Panc1 (cell line): Measurements from ENCODE around the gene USP19. TPM values are rescaled to one million over a fixed set of nuclear protein-coding genes. Genes with fewer than 3 reads are reported as not detected.

Source experiments
- ATAC-seq: fragments of 200-7000 bp; cut with Tn5 transposase; 2 replicates; pipeline ENCODE4 v1.9.1; 2020; ENCODE audit warnings: mild to moderate bottlenecking, moderate library complexity
- BruUV-seq: library from RNA; stranded (reverse); fragments of 400-500 nt; replicated peaks from 2 replicates; lab custom pipeline; 2021; lab: Mats Ljungman, UMichigan
- CTCF ChIA-PET: fragments of 300-600 bp; sonication (Branson Sonifier 250); formaldehyde crosslinking; loops from one replicate; lab custom pipeline; 2022; ENCODE audit warnings: antibody characterized with exemption; lab: Charles Lee
- POLR2A ChIA-PET: fragments of 300-600 bp; sonication (Branson Sonifier 250); formaldehyde crosslinking; loops from one replicate; lab custom pipeline; 2022; ENCODE audit warnings: antibody characterized with exemption; lab: Charles Lee
- DNase-seq: peaks from one replicate; pipeline ENCODE4 v3.0.0-alpha.2; 2010; ENCODE audit warnings: low read depth, low spot score
- H3K27ac ChIP-seq: 2 replicates; pipeline ENCODE4 v1.5.1; 2011; ENCODE audit warnings: mild to moderate bottlenecking, low read length, inconsistent platforms
- H3K27me3 ChIP-seq: fragments of 200-500 bp; sonication (Bioruptor generic); 2 replicates; pipeline ENCODE4 v1.6.0; 2014; ENCODE audit warnings: low read length, inconsistent platforms; ENCODE audit not compliant: control insufficient read depth, insufficient read depth
- H3K36me3 ChIP-seq: fragments of 200-500 bp; sonication (Bioruptor generic); 2 replicates; pipeline ENCODE4 v1.5.1; 2014; ENCODE audit warnings: inconsistent platforms, mild to moderate bottlenecking, low read length, moderate library complexity; ENCODE audit not compliant: control insufficient read depth, insufficient read depth
- H3K4me1 ChIP-seq: 2 replicates; pipeline ENCODE4 v1.5.1; 2011; ENCODE audit warnings: inconsistent platforms, mild to moderate bottlenecking, low read length, moderate library complexity; ENCODE audit not compliant: control insufficient read depth, insufficient read depth
- H3K4me3 ChIP-seq, 2 experiments: 2 replicates each; pipeline ENCODE4 v1.5.1; 2011 to 2012; ENCODE audit warnings: low read depth in 2 of 2, low read length in 2 of 2, mild to moderate bottlenecking in 2 of 2, inconsistent platforms in 1 of 2, moderate library complexity in 1 of 2
- H3K9me3 ChIP-seq: fragments of 200-500 bp; sonication (Bioruptor generic); 2 replicates; pipeline ENCODE4 v1.5.1; 2014; ENCODE audit warnings: low read depth, mild to moderate bottlenecking, inconsistent platforms, low read length, moderate library complexity; ENCODE audit not compliant: control insufficient read depth, insufficient read depth
- POLR2AphosphoS5 ChIP-seq: IDR thresholded peaks from 2 replicates; pipeline ENCODE4 v1.6.1; 2012; ENCODE audit warnings: mild to moderate bottlenecking, low read depth, low read length, moderate library complexity
- SIN3A ChIP-seq: IDR thresholded peaks from 2 replicates; pipeline ENCODE4 v1.6.1; 2012; ENCODE audit warnings: low read depth, mild to moderate bottlenecking, low read length, moderate library complexity, borderline replicate concordance; ENCODE audit not compliant: insufficient read depth
- TCF7L2 ChIP-seq: IDR thresholded peaks from 2 replicates; pipeline ENCODE4 v1.6.1; 2011; ENCODE audit warnings: mild to moderate bottlenecking, low read depth, low read length, inconsistent platforms
- in situ Hi-C: cut with HindIII; loops from 2 replicates; pipeline ENCODE4 v1.10.0; 2016; ENCODE audit warnings: low sequenced_read_pairs, low pct_unique_long_range_greater_than_20kb
- intact Hi-C: fragments of 100-400 bp; cut with micrococcal nuclease; formaldehyde crosslinking; loops from one replicate; pipeline ENCODE4 v1.10.0; 2022; ENCODE audit not compliant: unreplicated experiment
- total RNA-seq: library from RNA; stranded (reverse); gene quantifications from one replicate; pipeline ENCODE4 v1.2.1, GENCODE V29; 2021; ENCODE audit not compliant: unreplicated experiment
- TF ChIP-seq, protein P1 (sequence below), 2 experiments: IDR thresholded peaks; 2 replicates each; pipeline ENCODE4 v1.6.1; 2011 to 2012; ENCODE audit warnings: low read depth in 2 of 2, control low read depth in 1 of 2, low read length in 1 of 2, mild to moderate bottlenecking in 1 of 2, moderate library complexity in 1 of 2; ENCODE audit not compliant: insufficient read depth in 1 of 2
- TF ChIP-seq, protein P2 (sequence below): fragments of 450-650 bp; IDR thresholded peaks from 2 replicates; pipeline ENCODE4 v1.5.1; 2017; ENCODE audit warnings: mild to moderate bottlenecking

Gene USP19
- total RNA-seq, 1 experiment from 2014 or later = 60.6 TPM

GRCh38 chr3:49133226-49133951 lies 12.8 kb upstream of the USP19 start:
- no peaks in the 10 kb centered on the region; the same call in 1 of the 2 replicates for H3K36me3 ChIP-seq
- peak overlapping the region; percentile 71 to 89 for H3K4me3 ChIP-seq
- ChIA-PET POLR2A (interaction anchor here (0.6 to 0.7 kb wide), 2 partner anchors 13 to 105 kb away, joined by 3 read pairs; partner anchors contain the start of gene USP19), CTCF (interaction anchor here (0.7 to 1.2 kb wide), 3 partner anchors 27 to 220 kb away, joined by 3 to 4 read pairs (median 3); partner anchors contain the start of gene QRICH1)
- intact Hi-C loops = no loop called here
- in situ Hi-C loops = no loop called here
- H3K27ac ChIP-seq = peak overlapping the region; percentile 91
- H3K4me1 ChIP-seq = peaks cover 12% of the 10 kb centered on the region
- TF ChIP-seq, protein P1, sequence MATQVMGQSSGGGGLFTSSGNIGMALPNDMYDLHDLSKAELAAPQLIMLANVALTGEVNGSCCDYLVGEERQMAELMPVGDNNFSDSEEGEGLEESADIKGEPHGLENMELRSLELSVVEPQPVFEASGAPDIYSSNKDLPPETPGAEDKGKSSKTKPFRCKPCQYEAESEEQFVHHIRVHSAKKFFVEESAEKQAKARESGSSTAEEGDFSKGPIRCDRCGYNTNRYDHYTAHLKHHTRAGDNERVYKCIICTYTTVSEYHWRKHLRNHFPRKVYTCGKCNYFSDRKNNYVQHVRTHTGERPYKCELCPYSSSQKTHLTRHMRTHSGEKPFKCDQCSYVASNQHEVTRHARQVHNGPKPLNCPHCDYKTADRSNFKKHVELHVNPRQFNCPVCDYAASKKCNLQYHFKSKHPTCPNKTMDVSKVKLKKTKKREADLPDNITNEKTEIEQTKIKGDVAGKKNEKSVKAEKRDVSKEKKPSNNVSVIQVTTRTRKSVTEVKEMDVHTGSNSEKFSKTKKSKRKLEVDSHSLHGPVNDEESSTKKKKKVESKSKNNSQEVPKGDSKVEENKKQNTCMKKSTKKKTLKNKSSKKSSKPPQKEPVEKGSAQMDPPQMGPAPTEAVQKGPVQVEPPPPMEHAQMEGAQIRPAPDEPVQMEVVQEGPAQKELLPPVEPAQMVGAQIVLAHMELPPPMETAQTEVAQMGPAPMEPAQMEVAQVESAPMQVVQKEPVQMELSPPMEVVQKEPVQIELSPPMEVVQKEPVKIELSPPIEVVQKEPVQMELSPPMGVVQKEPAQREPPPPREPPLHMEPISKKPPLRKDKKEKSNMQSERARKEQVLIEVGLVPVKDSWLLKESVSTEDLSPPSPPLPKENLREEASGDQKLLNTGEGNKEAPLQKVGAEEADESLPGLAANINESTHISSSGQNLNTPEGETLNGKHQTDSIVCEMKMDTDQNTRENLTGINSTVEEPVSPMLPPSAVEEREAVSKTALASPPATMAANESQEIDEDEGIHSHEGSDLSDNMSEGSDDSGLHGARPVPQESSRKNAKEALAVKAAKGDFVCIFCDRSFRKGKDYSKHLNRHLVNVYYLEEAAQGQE (IDR thresholded peaks at IDR 0.05; ENCODE audit: insufficient read depth in 1 of 2, low read depth in 2 of 2, low read length in 1 of 2) = no peak
- TF ChIP-seq POLR2AphosphoS5 = peak; percentile 45; the same call in 1 of the 2 replicates
- BruUV-seq = no TSS peak
- DNase-seq (no peak), ATAC-seq (peak; percentile 87)
- H3K27me3 ChIP-seq = no peaks in the 10 kb centered on the region
- H3K9me3 ChIP-seq = no peaks in the 10 kb centered on the region

GRCh38 chr3:49132437-49133225 lies 12.0 kb upstream of the USP19 start, which contains the start of gene LAMB2:
LAMB2 (minus strand) TSS chr3:49133050; CDS start chr3:49132867, 183 bp downstream.
- ChIA-PET CTCF (interaction anchor here (0.7 to 1.2 kb wide), 3 partner anchors 26 to 221 kb away, joined by 3 to 4 read pairs (median 3); partner anchors contain the start of gene QRICH1), POLR2A (interaction anchor here (0.6 to 0.8 kb wide), 2 partner anchors 38 to 131 kb away, joined by 3 to 4 read pairs; no protein-coding TSS in a partner anchor)
- TSS peak; percentile 96 for BruUV-seq
- Histone ChIP-seq H3K27me3 (no peaks in the 10 kb centered on the region), H3K36me3 (no peaks in the 10 kb centered on the region; the same call in 1 of the 2 replicates), H3K4me1 (peaks cover 12% of the 10 kb centered on the region), H3K9me3 (no peaks in the 10 kb centered on the region), H3K27ac (peak within 1 kb of the TSS; percentile 91), H3K4me3 (peak within 1 kb of the TSS; percentile 71 to 89)
- TF ChIP-seq SIN3A = 0 out of 2 replicates have a peak, but pooled peaks have one; percentile 43
- TF ChIP-seq, protein P2, sequence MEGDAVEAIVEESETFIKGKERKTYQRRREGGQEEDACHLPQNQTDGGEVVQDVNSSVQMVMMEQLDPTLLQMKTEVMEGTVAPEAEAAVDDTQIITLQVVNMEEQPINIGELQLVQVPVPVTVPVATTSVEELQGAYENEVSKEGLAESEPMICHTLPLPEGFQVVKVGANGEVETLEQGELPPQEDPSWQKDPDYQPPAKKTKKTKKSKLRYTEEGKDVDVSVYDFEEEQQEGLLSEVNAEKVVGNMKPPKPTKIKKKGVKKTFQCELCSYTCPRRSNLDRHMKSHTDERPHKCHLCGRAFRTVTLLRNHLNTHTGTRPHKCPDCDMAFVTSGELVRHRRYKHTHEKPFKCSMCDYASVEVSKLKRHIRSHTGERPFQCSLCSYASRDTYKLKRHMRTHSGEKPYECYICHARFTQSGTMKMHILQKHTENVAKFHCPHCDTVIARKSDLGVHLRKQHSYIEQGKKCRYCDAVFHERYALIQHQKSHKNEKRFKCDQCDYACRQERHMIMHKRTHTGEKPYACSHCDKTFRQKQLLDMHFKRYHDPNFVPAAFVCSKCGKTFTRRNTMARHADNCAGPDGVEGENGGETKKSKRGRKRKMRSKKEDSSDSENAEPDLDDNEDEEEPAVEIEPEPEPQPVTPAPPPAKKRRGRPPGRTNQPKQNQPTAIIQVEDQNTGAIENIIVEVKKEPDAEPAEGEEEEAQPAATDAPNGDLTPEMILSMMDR = no peak; the same call in 1 of the 2 replicates
- TF ChIP-seq, protein P1 (IDR thresholded peaks at IDR 0.05; ENCODE audit: insufficient read depth in 1 of 2, low read depth in 2 of 2, low read length in 1 of 2) = no peak
- TF ChIP-seq POLR2AphosphoS5 = peak; percentile 38; the same call in 1 of the 2 replicates
- TF ChIP-seq TCF7L2 = no peak
- intact Hi-C loops (no loop called here), in situ Hi-C loops (no loop called here)
- ATAC-seq = peak; percentile 79
- DNase-seq = no peak
